ENCODE results near the gene ARSG.

Gene ARSG

DNA sequence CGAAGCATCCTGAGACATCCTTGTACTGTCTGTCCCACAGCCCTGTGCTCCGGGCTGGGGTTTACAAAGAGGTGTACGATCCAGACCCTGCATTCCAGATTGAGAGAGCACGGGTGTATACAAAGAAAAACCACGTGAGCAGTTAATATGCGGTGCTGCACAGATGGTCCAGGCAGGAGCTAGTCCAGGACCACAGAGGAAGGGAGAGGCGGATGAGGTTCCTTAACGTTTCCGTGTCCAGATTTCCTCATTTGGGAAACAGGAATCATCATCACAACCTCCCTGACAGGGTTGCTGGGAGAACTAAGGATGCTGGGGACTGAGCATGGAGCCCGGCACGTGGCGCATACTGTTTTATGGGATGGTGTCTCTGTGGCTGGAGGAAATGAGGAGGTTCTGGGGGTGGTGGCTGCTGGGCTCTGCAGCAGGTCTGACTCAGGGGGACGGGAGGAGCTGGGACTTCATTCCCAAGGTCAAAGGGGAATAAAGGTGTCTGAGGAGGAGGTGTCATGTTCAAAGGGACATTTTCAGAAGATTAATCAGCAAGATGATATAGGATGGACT is 139.8 kb downstream of the ARSG start:
- intact Hi-C loops (cut with DNase I), result loop anchor here (10.0 kb wide), 1 partner anchor 136 kb away; the partner anchor contains the start of genes ARSG and SLC16A6

DNA sequence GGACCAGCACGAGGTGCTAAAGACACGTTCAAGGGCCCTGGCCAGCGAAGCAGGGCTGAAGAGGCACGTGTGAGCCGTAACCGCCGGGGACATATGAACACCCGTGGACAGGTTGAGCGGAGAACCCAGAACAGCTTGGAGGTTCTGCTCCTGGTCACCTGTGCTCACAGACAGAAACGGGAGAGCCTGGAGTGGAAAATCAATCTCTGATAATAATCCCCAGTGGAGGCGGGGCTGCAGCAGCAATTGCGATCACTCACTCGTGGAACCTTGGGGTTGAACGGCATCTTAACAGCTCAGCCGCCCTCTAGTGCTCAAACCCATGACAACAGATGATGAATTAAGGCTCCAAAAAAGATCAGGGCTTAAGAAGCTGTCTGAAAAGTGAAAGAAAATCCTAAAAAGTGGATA is 140.4 kb downstream of the ARSG start:
- intact Hi-C loops (cut with DNase I), result loop anchor here (10.0 kb wide), 1 partner anchor 137 kb away; the partner anchor contains the start of genes ARSG and SLC16A6
- peak in 37 of 42 donors; percentile 17 to 83 (median 51) for DNase-seq

More for the DNA sequence above, 139.8 kb downstream of the ARSG start:
- no peak for DNase-seq

DNA sequence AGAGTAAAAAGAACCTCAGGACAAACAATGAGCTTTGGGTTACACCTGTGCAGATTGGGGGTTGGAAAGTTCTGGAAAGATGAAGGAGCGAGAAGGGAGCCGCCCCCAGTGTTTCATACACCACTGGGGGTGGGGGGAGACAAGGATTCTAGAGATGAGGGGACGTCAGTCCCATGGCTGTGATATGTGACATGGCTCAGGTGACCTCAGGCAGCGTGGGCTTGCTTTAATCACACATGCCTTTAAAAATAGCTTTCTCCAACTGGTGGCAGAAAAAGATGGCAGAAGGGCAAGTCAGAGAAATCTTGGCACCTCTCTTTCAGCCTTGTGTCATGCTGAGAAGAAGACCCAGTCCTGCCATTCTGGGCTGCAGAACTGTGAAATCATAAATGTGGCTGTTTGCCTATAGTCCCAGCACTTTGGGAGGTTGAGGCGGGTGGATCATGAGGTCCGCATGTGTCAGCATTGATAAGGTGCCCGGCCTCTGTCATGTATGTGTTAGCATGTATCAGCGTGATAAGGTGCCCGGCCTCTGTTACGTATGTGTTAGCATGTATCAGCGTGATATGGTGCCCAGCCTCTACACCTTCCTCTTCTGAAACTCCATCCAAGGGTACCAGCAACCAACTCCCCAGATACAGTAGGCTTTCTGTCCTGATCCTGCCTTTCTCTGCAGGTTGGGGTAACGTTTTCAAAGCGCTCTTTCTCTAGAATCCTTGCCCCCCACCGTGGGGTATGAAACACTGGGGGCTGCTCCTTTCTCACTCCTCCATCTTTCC is 141.0 kb downstream of the ARSG start:
- peak in 4 of 42 donors; percentile 10 to 42 (median 22) for DNase-seq
- intact Hi-C loops (cut with DNase I), result loop anchor here (10.0 kb wide), 1 partner anchor 137 kb away; the partner anchor contains the start of genes ARSG and SLC16A6

DNA sequence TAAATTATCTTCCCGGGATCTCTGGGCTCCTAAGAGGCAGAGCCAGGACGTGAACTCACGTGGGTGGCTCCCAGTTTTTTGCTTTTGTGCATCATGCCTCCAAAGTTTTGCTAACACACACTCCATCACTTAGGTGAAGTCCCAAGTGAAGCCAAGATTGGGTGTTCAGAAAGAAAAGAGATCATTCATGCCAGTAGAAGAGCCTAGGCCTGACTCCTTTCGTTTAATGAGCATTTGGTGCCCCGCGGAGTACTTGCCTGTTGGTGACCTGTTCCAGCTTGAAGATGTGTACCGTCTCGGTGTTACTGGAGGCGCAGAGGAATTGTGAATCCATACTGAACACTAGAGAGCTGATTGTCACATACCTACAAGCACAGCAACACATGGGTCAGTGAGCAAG is 141.9 kb downstream of the ARSG start:
- intact Hi-C loops (cut with DNase I), result loop anchor here (10.0 kb wide), 1 partner anchor 138 kb away; the partner anchor contains the start of genes ARSG and SLC16A6

DNA sequence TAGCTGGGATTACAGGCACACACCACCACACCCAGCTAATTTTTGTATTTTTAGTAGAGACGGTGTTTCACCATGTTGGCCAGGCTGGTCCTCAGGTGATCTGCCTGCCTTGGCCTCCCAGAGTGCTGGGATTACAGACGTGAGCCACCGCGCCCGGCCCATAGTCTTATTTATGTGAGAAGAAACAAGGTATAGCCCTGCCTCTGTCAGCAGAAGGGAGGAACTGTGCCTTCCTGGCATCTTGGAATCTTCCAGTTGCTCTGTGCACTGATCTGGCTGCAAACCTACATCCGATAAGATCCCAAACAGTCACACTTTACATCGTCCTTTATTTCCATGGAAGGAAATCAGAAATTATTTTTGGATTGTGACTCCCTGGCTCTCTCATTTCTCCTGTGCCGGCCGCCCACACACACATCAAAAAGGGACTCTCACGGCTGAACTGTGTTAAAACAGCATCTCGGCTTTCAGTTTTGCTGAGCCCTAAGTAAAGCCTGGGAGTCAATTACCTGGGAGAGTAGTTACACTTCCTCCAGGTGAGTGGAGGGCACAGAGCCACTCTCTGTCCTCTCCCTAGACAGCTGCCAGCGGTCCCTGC is 142.7 kb downstream of the ARSG start:
- intact Hi-C loops (cut with DNase I), result loop anchor here (10.0 kb wide), 1 partner anchor 139 kb away; the partner anchor contains the start of genes ARSG and SLC16A6
- DNase-seq, result peak in 28 of 42 donors; percentile 15 to 76 (median 51)

More for the DNA sequence above, 141.9 kb downstream of the ARSG start:
- peak in 2 of 42 donors; percentile 10 to 16 for DNase-seq

DNA sequence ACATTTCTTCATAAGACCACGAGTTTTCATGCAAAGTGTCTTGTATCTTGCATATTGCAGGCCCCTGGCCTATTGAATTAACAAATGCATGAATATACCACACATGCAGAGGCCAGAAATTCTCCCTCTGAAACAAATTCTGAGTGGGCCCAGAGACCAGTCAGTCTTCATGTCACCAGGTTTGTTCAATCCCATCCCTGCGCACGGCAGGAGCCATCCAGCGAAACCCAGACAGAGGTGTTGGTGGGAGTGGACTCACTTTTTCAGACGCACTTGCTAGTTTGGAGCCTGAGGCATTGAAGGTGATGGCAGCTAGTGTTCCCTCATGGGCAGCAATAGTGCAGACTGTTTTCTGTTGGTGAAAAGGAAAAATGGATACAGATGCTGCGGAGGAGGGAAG is 144.1 kb downstream of the ARSG start:
- DNase-seq, result peak in 2 of 42 donors; percentile 10 to 22
- intact Hi-C loops (cut with DNase I), result loop anchor here (10.0 kb wide), 1 partner anchor 141 kb away; the partner anchor contains the start of genes ARSG and SLC16A6

DNA sequence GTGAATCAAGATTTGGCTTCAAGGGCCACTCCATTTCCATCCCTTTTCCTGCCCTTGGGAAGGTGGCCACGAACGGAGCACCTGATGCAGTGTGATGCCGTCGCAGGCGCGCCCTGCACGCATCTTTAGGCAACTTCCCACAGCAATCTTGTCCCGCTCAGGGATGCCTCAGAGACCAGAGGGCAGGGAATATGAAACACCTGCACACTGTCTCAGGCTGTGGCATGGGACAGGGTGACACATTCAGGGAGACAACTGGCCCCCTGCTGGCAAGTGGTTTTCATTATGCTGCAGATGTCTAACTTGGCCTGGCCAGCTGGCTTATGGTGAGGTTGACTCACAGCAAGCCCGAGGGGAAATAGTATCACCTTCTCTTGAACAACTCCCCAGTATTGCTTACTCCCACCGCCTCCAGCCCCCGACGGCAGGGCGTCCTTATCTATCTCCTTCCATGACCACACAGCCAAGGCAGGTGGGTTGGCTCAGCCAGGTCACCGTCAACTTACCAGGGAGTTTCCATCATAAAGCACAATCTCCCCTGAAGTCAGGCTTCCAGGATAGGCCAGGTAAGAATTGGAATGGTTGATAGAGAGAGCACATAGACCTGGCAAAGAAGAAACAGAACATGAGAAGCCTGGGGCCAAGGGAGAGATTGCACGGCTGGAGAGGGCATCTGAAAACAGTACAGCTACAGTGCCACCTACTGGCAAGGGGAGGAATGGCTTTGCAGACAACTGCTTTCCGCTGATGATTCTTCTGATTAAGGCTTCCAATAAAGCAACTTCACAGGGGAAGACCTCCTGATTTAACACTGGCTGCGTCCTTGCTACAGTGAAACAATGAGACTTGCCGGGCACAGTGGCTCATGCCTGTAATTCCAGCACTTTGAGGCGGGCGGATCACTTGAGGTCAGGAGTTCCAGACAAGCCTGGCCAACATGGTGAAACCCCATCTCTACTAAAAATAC is 144.9 kb downstream of the ARSG start:
- intact Hi-C loops (cut with DNase I), result loop anchor here (10.0 kb wide), 1 partner anchor 141 kb away; the partner anchor contains the start of genes ARSG and SLC16A6
- DNase-seq, result peak; percentile 46 to 90 (median 80)

DNA sequence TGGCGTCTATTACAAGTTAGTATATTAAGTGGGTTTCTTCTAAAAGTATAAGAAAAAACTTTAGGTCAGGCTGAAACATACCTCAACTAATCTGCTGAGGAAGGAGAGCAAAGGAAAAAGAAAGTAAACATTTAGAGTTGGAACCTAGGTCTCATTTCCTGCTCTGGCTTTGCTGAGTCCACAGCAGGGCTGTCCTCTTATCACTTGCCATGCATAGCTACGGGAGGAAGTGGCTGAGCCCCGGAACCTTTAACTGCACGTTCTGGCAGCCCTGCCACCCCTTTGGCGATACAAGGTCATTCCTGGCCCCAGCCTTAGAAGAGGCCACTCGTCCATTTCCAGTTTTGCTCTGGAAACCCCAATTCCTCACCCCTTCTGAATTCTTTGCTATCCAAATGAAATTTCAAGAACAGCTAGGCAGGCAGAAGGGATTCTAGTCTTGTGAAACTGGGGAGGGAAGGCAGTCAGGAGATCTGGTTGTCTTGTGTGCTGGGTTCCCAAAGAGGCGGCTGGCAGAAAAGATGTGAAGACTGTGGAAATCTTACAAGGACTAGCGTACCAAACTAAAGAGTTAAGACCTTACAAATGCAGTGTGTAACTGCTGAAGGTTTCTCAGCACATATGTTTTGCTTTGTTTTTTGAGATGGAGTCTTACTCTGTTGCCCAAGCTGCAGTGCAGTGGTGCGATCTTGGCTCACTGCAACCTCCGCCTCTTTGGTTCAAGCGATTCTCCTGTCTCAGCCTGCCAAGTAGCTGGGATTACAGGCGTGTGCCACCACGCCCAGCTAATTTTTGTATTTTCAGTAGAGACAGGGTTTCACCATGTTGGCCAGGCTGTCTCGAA is 146.9 kb downstream of the ARSG start:
- intact Hi-C loops (cut with DNase I), result loop anchor here (10.0 kb wide), 1 partner anchor 143 kb away; the partner anchor contains the start of genes ARSG and SLC16A6
- DNase-seq, result peak in 3 of 42 donors; percentile 16 to 42 (median 17)

DNA sequence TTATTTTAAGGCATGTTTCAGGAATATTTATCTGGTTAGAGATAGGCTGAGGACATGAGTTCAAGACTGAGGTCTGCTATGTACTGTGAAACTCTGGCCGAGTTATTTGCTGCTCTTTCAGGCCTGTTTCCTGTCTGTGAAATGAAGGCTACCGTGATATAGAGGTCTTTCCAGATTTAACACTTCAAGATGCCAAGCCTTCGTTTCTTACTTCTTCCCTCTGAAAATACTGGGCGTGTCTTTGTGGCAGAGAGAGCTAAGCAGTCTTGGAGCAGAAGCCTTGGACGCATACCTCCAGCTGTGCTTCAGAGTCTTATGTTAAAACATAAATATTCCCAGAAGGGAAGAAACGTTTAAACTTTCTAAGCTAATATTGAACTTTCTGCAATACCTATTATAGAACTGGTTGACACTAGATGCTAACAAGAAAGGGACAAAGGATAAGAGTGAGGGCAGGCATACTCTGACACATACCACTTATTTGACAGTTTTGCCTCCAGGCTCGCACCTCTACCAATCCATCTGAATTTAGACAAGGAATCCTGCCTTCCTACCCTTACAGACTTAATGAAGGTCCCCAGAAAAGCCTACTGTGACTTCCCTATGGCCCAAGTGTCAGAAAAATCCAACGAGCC is 148.5 kb downstream of the ARSG start:
- intact Hi-C loops (cut with DNase I), result loop anchor here (10.0 kb wide), 1 partner anchor 145 kb away; the partner anchor contains the start of genes ARSG and SLC16A6
- no peak for DNase-seq

DNA sequence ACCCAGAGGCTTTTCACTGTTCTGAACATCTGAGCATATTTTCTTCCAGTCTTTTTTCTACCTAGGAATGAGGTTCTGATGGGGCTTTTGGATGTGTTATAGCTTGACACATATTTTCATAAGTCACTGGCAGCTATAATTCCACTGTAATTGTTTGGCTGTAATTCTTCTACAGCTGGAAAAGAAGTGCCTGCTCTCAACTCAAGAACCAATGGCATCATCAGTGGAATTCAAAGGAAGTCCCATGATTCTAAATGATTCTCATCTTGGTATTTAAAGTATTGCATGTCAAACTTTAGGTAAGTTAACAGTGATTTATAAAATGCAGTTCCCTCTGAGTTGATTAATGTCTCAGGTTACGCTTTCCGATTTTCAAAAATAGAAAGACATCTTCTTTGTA is 149.2 kb downstream of the ARSG start:
- intact Hi-C loops (cut with DNase I), result no loop called here
- DNase-seq, result no peak

DNA sequence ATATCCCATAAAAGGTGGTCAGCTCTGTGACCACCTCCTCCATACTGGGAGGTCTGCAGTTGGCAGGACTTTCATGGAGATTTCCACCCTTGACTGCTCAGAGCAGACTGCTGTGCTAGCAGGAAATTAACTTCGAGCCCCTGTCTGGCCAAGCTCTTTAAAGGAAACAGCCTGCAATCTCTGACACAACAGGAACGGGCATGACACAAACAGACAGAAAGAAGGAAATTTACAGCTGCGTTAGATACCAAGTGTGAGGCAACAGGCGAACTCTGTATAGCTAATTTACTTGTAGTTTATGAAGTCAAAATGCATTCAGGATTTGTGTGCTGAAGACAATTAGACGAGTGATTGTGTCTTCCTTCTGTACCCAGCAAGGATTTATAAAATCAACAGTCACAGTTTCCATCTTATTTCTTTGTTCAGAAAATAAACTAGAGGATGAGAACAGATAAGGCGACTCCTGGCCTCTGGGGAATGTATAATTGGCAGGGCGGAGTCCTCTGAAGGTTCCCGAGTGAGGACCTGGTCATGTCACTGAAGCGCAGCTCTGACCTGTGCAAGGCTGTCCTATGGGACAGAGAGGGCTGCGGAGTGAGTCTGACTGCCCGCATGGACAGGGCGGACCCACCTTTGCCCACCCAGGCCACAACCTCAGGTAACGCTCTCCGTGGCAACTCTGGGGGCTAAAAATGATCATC is 149.9 kb downstream of the ARSG start:
- intact Hi-C loops (cut with DNase I), result no loop called here
- DNase-seq, result peak in 2 of 42 donors; percentile 18 to 26

DNA sequence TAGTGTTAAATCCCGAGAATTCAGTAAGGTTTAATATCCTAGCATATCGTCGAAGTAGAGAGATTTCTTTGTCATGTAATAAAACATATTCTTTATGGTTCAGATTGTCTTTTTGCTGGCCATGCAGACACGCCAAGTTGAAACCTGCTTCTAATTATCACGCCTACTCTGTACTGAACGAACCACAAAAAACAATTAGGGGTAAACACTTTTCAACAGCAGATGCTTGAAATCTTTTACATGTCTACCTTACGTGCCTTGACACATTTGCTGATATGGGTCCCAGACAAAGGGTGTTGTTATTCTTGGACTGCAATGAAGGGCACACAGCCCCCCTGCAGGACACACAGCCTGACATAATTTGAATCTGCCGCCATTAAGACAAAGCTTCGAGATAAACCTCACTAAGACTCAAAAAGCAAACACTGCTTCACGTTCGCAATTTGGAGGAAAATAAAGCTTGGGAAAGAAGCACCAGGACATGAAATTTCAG is 152.7 kb downstream of the ARSG start:
- intact Hi-C loops (cut with DNase I), result no loop called here
- no peak for DNase-seq

DNA sequence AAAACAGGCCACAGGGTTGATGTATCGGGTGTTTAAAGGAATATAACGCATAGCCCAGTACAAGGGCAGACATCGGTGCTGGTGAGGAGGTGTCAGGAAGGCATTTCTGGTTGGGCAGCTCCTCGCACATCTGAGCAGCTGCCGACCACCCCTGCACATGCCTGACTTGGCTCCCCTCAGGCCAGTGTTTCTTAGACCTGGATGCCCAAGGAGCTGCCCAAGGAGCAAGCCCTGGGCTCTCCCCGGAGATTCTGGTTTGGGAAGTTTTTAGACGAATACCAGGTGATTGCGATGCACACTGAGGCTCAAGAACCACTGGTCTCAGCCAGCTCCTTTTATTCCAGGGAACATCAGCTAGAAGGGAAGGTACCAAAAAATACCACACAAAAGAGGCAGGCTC is 154.4 kb downstream of the ARSG start:
- no peak for DNase-seq
- intact Hi-C loops (cut with DNase I), result no loop called here

DNA sequence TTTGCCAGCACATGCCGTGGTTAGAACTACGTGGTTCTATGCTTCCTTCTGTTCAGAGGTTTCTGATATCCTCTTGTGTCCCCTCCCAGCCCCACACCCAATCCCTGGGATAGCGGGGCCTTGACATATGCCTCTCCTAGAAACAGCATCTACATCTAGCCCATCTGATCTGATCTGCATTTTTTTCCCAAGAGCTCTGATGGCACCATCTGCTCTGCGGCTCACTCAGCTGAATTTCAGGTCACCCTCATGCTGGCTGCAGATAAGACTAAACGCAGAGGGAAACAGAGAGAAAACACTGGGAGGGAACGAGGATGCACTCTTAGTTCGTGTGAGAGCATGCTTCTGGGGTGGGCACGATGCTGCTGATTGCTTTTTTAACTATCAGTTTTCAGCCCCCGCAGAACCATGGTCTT is 155.3 kb downstream of the ARSG start:
- no peak for DNase-seq
- intact Hi-C loops (cut with DNase I), result no loop called here

DNA sequence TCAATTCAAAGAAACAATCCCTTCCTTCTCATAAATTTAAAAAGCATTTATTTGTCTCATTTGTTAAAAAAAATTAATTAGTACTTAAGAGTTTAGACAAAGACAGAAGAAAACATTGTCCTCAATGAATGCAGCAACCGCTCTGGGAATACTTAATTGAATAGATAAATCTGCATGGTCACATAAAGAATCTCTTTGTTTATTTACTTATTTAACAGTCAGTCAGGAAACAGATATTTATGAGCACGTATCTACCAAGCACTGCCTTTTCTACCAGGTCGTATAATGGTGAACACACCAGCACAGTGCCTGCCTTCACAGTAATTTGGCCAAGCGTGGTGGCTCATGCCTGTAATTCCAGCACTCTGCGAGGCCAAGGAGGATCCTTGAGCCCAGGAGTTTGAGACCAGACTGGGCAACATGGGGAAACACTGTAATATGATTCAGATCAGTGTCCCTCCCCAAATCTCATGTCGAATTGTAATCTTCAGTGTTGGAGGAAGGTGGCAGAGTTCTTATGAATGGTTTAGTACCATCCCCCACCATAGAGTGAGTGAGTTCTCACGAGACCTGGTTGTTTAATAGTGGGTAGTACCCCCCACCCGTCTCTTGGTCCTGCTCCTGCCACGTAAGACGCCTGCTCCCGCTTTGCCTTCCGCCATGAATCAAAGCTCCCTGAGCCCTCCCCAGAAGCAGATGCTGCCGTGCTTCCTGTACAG is 157.9 kb downstream of the ARSG start:
- intact Hi-C loops (cut with DNase I), result no loop called here
- DNase-seq, result no peak

All from head of caudate nucleus (tissue), 42 donors.